HG02571 (cell line): ENCODE data around the gene PRMT3.
"Not testable (repeated sequence)": the region's sequence is repeated elsewhere in the genome, so short reads cannot be mapped to it uniquely, and the experiment has no call there.

ENCODE experiments used
- ATAC-seq: cut with Tn5 transposase; IDR thresholded peaks from one replicate; pipeline ENCODE4 v1.9.1; 2021; ENCODE audit warnings: mild to moderate bottlenecking, moderate library complexity; ENCODE audit not compliant: unreplicated experiment

The PRMT3 gene

GRCh38 chr11:20387261-20388095, at the start of gene PRMT3:
TSS of gene PRMT3 (plus strand) at chr11:20387716. CDS start at chr11:20387747, 31 bp downstream.
- peak; percentile 78 for ATAC-seq

- ATAC-seq: no peak
Observed at GRCh38 chr11:20342347-20343141, 45.0 kb upstream of the PRMT3 start.

GRCh38 chr11:20351136-20351535, 36.4 kb upstream of the PRMT3 start:
- no peak for ATAC-seq

GRCh38 chr11:20351751-20352262, 35.7 kb upstream of the PRMT3 start:
- no peak for ATAC-seq

- ATAC-seq: no peak
Observed at GRCh38 chr11:20353829-20354434, 33.6 kb upstream of the PRMT3 start.

GRCh38 chr11:20355221-20356219, 32.0 kb upstream of the PRMT3 start:
- peak; percentile 73 for ATAC-seq

GRCh38 chr11:20357150-20357549, 30.4 kb upstream of the PRMT3 start:
- no peak for ATAC-seq

- ATAC-seq: no peak
Observed at GRCh38 chr11:20360650-20361049, 26.9 kb upstream of the PRMT3 start.

GRCh38 chr11:20362481-20362880, 25.0 kb upstream of the PRMT3 start:
- no peak for ATAC-seq

- ATAC-seq: no peak
Observed at GRCh38 chr11:20363149-20363499, 24.4 kb upstream of the PRMT3 start.

- peak; percentile 94 for ATAC-seq
Observed at GRCh38 chr11:20363500-20364340, 23.8 kb upstream of the PRMT3 start, which contains the start of gene HTATIP2. TSS of gene HTATIP2 (plus strand) at chr11:20363714. CDS start at chr11:20364238, 524 bp downstream.

- ATAC-seq: no peak
Observed at GRCh38 chr11:20364341-20364792, 23.1 kb upstream of the PRMT3 start.

GRCh38 chr11:20365465-20365864, 22.1 kb upstream of the PRMT3 start:
- not testable (repeated sequence) for ATAC-seq

GRCh38 chr11:20367313-20367948, 20.1 kb upstream of the PRMT3 start:
- ATAC-seq: no peak

- ATAC-seq: no peak
Observed at GRCh38 chr11:20368438-20368837, 19.1 kb upstream of the PRMT3 start.

GRCh38 chr11:20369826-20370225, 17.7 kb upstream of the PRMT3 start:
- ATAC-seq: no peak

GRCh38 chr11:20372081-20372626, 15.4 kb upstream of the PRMT3 start:
- ATAC-seq: no peak

- ATAC-seq: no peak
Observed at GRCh38 chr11:20373147-20373546, 14.4 kb upstream of the PRMT3 start.
